Fibroblast of lung (primary cell): ENCODE data around the gene JPH3.

Experiments used
- EZH2 ChIP-seq: IDR thresholded peaks from 2 replicates; pipeline ENCODE4 v1.5.1; 2012; ENCODE audit warnings: low read length, control low read depth, mild to moderate bottlenecking; ENCODE audit errors: missing control alignments
- TF ChIP-seq, protein P1 (sequence below), 2 donors: IDR thresholded peaks in 1 of 2; conservative IDR thresholded peaks in 1 of 2; 1 replicate in 1 of 2; 2 replicates in 1 of 2; pipeline ENCODE4 v1.5.1; 2011 to 2012; ENCODE audit warnings: low read length in 2 of 2, control low read depth in 1 of 2, inconsistent platforms in 1 of 2, low read depth in 1 of 2, mild to moderate bottlenecking in 1 of 2

DNA sequence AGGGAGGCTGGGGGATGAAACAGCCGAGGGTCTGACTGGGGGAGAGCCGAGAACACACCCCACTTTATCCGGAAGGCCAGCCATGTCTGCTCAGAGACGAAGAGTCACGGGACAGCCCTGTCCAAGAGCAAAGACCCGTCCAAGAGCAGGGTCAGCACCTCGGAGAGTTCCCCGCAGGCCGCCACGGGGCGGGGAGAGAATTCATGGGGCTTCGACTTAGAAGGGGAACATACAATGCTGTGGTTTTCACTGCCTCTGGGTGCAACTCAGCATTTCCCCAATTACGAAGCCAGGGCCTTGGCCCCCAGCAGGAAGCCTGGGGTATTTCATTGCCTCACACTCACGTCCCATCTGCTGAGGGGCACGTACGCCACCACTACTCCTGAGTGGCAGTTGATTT lies 59.3 kb downstream of the JPH3 start:
- TF ChIP-seq, protein P1, sequence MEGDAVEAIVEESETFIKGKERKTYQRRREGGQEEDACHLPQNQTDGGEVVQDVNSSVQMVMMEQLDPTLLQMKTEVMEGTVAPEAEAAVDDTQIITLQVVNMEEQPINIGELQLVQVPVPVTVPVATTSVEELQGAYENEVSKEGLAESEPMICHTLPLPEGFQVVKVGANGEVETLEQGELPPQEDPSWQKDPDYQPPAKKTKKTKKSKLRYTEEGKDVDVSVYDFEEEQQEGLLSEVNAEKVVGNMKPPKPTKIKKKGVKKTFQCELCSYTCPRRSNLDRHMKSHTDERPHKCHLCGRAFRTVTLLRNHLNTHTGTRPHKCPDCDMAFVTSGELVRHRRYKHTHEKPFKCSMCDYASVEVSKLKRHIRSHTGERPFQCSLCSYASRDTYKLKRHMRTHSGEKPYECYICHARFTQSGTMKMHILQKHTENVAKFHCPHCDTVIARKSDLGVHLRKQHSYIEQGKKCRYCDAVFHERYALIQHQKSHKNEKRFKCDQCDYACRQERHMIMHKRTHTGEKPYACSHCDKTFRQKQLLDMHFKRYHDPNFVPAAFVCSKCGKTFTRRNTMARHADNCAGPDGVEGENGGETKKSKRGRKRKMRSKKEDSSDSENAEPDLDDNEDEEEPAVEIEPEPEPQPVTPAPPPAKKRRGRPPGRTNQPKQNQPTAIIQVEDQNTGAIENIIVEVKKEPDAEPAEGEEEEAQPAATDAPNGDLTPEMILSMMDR (conservative IDR thresholded peaks at IDR 0.05 in 1 of 2, IDR thresholded peaks at IDR 0.05 in 1 of 2; ENCODE audit: low read depth in 1 of 2, low read length in 2 of 2) = no peak
- TF ChIP-seq EZH2 = no peak
